K562 (cell line): ENCODE data around the gene PCSK5.
"Not testable (repeated sequence)": the region's sequence is repeated elsewhere in the genome, so short reads cannot be mapped to it uniquely, and the experiment has no call there.

Experiments
- CCAR2 ChIP-seq: fragments of 200-400 bp; formaldehyde crosslinking; IDR thresholded peaks from 2 replicates; pipeline ENCODE4 v1.6.1; 2017; ENCODE audit warnings: mild to moderate bottlenecking, low read depth, low read length
- KDM5B ChIP-seq: fragments of 200-600 bp; sonication (generic); IDR thresholded peaks from 2 replicates; pipeline ENCODE4 v1.6.1; 2012; ENCODE audit warnings: low read depth, mild to moderate bottlenecking, moderate library complexity, low read length, control low read depth, inconsistent platforms; ENCODE audit not compliant: insufficient replicate concordance
- MAFK ChIP-seq: IDR thresholded peaks from 2 replicates; pipeline ENCODE4 v1.6.1; 2011; ENCODE audit warnings: low read length, improper control_type of control experiment
- POLR2AphosphoS5 ChIP-seq: IDR thresholded peaks from 2 replicates; pipeline ENCODE4 v1.6.1; 2011; ENCODE audit warnings: mild to moderate bottlenecking, low read depth, low read length, moderate library complexity; ENCODE audit not compliant: control insufficient read depth, insufficient read depth
- PRMT5 ChIP-seq: sonication (generic); formaldehyde crosslinking; IDR thresholded peaks from 2 replicates; pipeline ENCODE4 v1.5.0; 2020; ENCODE audit warnings: missing genetic modification reagents
- SUPT5H ChIP-seq: fragments of 450-650 bp; IDR thresholded peaks from 2 replicates; pipeline ENCODE4 v1.6.1; 2016
- TAF1 ChIP-seq: IDR thresholded peaks from 2 replicates; pipeline ENCODE4 v1.6.1; 2011; ENCODE audit warnings: mild to moderate bottlenecking, low read length, moderate library complexity; ENCODE audit not compliant: insufficient read depth, control insufficient read depth, severe bottlenecking; ENCODE audit errors: extremely low read depth
- TEAD4 ChIP-seq, 2 experiments: sonication (generic) in 1 of 2; formaldehyde crosslinking in 1 of 2; IDR thresholded peaks; 2 replicates each; pipeline versions ENCODE4 v1.6.1 to v1.8.0; 2012 to 2022; ENCODE audit warnings: borderline replicate concordance in 1 of 2, inconsistent platforms in 1 of 2, low read length in 1 of 2, mild to moderate bottlenecking in 1 of 2, missing genetic modification reagents in 1 of 2
- TF ChIP-seq, protein P1 (sequence below): sonication (generic); formaldehyde crosslinking; IDR thresholded peaks from 2 replicates; pipeline ENCODE4 v1.8.0; 2022; ENCODE audit warnings: mild to moderate bottlenecking, missing genetic modification reagents
- TF ChIP-seq, protein P2 (sequence below): sonication (generic); formaldehyde crosslinking; IDR thresholded peaks from 2 replicates; pipeline ENCODE4 v1.8.0; 2023; ENCODE audit warnings: mild to moderate bottlenecking, missing genetic modification reagents
- TF ChIP-seq, protein P3 (sequence below): fragments of 450-650 bp; IDR thresholded peaks from 2 replicates; pipeline ENCODE4 v1.6.1; 2018; ENCODE audit warnings: mild to moderate bottlenecking, low read depth; ENCODE audit not compliant: partially characterized antibody
- TF ChIP-seq, protein P4 (sequence below), 3 experiments: IDR thresholded peaks in 2 of 3; conservative IDR thresholded peaks in 1 of 3; 2 replicates each; pipeline ENCODE4 v1.5.1; 2011 to 2012; ENCODE audit warnings: low read length in 3 of 3, mild to moderate bottlenecking in 3 of 3, control low read depth in 2 of 3, improper control_type of control experiment in 1 of 3, inconsistent platforms in 1 of 3, low read depth in 1 of 3, mixed read lengths in 1 of 3, moderate library complexity in 1 of 3; ENCODE audit not compliant: insufficient read depth in 2 of 3
- TF ChIP-seq, protein P5 (sequence below), 2 experiments: fragments of 450-650 bp in 1 of 2; sonication (generic) in 1 of 2; formaldehyde crosslinking in 1 of 2; IDR thresholded peaks in 1 of 2; conservative IDR thresholded peaks in 1 of 2; 2 replicates each; pipeline versions ENCODE4 v1.6.1 to v1.8.1; 2016 to 2023; ENCODE audit warnings: mild to moderate bottlenecking in 2 of 2, moderate library complexity in 2 of 2, inconsistent platforms in 1 of 2, missing genetic modification reagents in 1 of 2
- TF ChIP-seq, protein P6 (sequence below): sonication (generic); formaldehyde crosslinking; IDR thresholded peaks from 2 replicates; pipeline ENCODE4 v1.8.0; 2022; ENCODE audit warnings: missing genetic modification reagents, mild to moderate bottlenecking, borderline replicate concordance

DNA sequence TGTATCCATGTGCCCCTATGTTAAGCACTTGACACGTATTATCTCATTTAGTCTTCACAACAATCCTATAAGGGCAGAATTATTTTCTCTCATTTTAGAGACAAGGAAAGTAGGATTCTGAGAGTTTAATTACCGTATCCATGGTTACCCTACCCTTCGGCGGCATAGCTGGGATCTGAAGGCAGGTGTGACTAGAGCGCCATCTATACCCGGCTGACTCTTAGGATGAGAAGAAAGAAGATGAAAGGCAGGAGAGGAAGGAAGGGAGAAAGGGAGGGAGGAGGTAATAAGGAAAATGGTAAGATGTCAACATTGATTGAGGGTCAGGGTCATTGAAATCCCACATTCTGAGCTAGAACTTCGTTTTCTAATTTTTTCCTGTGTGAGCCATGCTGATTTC lies 416.6 kb downstream of the PCSK5 start:
- TF ChIP-seq, protein P1, sequence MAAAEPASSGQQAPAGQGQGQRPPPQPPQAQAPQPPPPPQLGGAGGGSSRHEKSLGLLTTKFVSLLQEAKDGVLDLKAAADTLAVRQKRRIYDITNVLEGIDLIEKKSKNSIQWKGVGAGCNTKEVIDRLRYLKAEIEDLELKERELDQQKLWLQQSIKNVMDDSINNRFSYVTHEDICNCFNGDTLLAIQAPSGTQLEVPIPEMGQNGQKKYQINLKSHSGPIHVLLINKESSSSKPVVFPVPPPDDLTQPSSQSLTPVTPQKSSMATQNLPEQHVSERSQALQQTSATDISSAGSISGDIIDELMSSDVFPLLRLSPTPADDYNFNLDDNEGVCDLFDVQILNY (CRISPR knock-in tag), result not testable (repeated sequence)
- TF ChIP-seq, protein P2, sequence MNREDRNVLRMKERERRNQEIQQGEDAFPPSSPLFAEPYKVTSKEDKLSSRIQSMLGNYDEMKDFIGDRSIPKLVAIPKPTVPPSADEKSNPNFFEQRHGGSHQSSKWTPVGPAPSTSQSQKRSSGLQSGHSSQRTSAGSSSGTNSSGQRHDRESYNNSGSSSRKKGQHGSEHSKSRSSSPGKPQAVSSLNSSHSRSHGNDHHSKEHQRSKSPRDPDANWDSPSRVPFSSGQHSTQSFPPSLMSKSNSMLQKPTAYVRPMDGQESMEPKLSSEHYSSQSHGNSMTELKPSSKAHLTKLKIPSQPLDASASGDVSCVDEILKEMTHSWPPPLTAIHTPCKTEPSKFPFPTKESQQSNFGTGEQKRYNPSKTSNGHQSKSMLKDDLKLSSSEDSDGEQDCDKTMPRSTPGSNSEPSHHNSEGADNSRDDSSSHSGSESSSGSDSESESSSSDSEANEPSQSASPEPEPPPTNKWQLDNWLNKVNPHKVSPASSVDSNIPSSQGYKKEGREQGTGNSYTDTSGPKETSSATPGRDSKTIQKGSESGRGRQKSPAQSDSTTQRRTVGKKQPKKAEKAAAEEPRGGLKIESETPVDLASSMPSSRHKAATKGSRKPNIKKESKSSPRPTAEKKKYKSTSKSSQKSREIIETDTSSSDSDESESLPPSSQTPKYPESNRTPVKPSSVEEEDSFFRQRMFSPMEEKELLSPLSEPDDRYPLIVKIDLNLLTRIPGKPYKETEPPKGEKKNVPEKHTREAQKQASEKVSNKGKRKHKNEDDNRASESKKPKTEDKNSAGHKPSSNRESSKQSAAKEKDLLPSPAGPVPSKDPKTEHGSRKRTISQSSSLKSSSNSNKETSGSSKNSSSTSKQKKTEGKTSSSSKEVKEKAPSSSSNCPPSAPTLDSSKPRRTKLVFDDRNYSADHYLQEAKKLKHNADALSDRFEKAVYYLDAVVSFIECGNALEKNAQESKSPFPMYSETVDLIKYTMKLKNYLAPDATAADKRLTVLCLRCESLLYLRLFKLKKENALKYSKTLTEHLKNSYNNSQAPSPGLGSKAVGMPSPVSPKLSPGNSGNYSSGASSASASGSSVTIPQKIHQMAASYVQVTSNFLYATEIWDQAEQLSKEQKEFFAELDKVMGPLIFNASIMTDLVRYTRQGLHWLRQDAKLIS (CRISPR knock-in tag), result not testable (repeated sequence)
- TF ChIP-seq, protein P3, sequence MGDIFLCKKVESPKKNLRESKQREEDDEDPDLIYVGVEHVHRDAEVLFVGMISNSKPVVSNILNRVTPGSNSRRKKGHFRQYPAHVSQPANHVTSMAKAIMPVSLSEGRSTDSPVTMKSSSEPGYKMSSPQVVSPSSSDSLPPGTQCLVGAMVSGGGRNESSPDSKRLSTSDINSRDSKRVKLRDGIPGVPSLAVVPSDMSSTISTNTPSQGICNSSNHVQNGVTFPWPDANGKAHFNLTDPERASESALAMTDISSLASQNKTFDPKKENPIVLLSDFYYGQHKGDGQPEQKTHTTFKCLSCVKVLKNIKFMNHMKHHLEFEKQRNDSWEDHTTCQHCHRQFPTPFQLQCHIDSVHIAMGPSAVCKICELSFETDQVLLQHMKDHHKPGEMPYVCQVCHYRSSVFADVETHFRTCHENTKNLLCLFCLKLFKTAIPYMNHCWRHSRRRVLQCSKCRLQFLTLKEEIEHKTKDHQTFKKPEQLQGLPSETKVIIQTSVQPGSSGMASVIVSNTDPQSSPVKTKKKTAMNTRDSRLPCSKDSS, result not testable (repeated sequence)
- TF ChIP-seq POLR2AphosphoS5; KDM5B; MAFK; TEAD4 (IDR thresholded peaks at IDR 0.05; ENCODE audit: low read length); TEAD4 (CRISPR knock-in tag; IDR thresholded peaks at IDR 0.05; ENCODE audit: borderline replicate concordance); TAF1; SUPT5H; CCAR2; PRMT5: not testable (repeated sequence)
- TF ChIP-seq, protein P4, sequence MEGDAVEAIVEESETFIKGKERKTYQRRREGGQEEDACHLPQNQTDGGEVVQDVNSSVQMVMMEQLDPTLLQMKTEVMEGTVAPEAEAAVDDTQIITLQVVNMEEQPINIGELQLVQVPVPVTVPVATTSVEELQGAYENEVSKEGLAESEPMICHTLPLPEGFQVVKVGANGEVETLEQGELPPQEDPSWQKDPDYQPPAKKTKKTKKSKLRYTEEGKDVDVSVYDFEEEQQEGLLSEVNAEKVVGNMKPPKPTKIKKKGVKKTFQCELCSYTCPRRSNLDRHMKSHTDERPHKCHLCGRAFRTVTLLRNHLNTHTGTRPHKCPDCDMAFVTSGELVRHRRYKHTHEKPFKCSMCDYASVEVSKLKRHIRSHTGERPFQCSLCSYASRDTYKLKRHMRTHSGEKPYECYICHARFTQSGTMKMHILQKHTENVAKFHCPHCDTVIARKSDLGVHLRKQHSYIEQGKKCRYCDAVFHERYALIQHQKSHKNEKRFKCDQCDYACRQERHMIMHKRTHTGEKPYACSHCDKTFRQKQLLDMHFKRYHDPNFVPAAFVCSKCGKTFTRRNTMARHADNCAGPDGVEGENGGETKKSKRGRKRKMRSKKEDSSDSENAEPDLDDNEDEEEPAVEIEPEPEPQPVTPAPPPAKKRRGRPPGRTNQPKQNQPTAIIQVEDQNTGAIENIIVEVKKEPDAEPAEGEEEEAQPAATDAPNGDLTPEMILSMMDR (IDR thresholded peaks at IDR 0.05 in 2 of 3, conservative IDR thresholded peaks at IDR 0.05 in 1 of 3; ENCODE audit: insufficient read depth in 2 of 3, low read depth in 1 of 3, low read length in 3 of 3), result 0 out of 6 replicates have a peak, but pooled peaks of 1 of the 3 experiments have one; percentile 9
- TF ChIP-seq, protein P5, sequence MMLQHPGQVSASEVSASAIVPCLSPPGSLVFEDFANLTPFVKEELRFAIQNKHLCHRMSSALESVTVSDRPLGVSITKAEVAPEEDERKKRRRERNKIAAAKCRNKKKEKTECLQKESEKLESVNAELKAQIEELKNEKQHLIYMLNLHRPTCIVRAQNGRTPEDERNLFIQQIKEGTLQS (IDR thresholded peaks at IDR 0.05), result not testable (repeated sequence)
- TF ChIP-seq, protein P5 (CRISPR knock-in tag; conservative IDR thresholded peaks at IDR 0.05), result not testable (repeated sequence)
- TF ChIP-seq, protein P6, sequence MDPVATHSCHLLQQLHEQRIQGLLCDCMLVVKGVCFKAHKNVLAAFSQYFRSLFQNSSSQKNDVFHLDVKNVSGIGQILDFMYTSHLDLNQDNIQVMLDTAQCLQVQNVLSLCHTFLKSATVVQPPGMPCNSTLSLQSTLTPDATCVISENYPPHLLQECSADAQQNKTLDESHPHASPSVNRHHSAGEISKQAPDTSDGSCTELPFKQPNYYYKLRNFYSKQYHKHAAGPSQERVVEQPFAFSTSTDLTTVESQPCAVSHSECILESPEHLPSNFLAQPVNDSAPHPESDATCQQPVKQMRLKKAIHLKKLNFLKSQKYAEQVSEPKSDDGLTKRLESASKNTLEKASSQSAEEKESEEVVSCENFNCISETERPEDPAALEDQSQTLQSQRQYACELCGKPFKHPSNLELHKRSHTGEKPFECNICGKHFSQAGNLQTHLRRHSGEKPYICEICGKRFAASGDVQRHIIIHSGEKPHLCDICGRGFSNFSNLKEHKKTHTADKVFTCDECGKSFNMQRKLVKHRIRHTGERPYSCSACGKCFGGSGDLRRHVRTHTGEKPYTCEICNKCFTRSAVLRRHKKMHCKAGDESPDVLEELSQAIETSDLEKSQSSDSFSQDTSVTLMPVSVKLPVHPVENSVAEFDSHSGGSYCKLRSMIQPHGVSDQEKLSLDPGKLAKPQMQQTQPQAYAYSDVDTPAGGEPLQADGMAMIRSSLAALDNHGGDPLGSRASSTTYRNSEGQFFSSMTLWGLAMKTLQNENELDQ (CRISPR knock-in tag), result not testable (repeated sequence)
